ENCODE data around the gene DNAJC27. TPM values are rescaled to one million over a fixed set of nuclear protein-coding genes. Genes with fewer than 3 reads are reported as not detected.

DNAJC27 gene
- total and polyA plus RNA-seq, 2 experiments from 2014 or later: 1.3 to 2.9 TPM

DNA sequence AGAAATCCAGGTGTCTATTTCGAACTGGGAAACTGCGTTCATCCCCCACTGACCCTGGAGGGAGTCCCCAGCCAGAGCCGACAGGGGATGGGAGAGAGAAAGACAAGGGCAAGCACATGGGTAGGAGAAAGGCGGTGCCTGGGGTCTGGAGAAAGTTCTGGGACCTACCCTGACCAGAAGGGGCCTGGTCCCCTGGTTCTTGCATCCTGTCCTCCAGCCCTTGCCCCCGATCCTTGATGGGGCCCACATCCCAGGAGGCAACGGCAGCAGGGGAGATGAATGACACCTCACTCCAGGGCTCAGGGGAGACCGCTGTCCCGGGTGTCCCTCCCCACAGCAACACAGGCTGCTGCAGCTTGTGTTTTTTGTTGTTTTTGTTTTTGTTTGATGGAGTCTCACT is 56.6 kb downstream of the DNAJC27 start:
- no peak for DNase-seq
- no peak overlapping the region for H3K4me3 ChIP-seq
- in situ Hi-C loops (cut with MboI): no loop called here
- peaks cover 6% of the 10 kb centered on the region; the same call in 1 of the 2 replicates for H3K4me1 ChIP-seq (ENCODE audit: insufficient read depth)
- no peaks in the 10 kb centered on the region for H3F3A ChIP-seq (ENCODE audit: insufficient read depth)
- TF ChIP-seq EZH2phosphoT487 (IDR thresholded peaks at IDR 0.05; ENCODE audit: insufficient read depth, low read depth) (no peak), EZH2 (IDR thresholded peaks at IDR 0.05; ENCODE audit: insufficient read depth, poor library complexity, severe bottlenecking) (no peak)
- H3K4me2 ChIP-seq (ENCODE audit: unreplicated experiment): no peak overlapping the region
- H3K9ac ChIP-seq: no peak overlapping the region
- no peaks in the 10 kb centered on the region for H3K36me3 ChIP-seq (ENCODE audit: low read depth)
- H3K27ac ChIP-seq: no peak overlapping the region
- no peaks in the 10 kb centered on the region for H4K20me1 ChIP-seq (ENCODE audit: insufficient read depth)
- H3K79me2 ChIP-seq (ENCODE audit: insufficient read depth): peaks cover 31% of the 10 kb centered on the region
- no peaks in the 10 kb centered on the region for H3K27me3 ChIP-seq (replicated peaks; ENCODE audit: insufficient read depth)
- 86 to 87% methylated on average over 8 of the region's 8 CpGs for WGBS, 2 experiments (ENCODE audit: low coverage in 1 of 2, low lambda C conversion rate in 2 of 2, missing lambda C conversion rate in 2 of 2)
- no peak overlapping the region for H2AFZ ChIP-seq
- H3K9me2 ChIP-seq (ENCODE audit: insufficient read depth): no peaks in the 10 kb centered on the region
- no peaks in the 10 kb centered on the region for H3K9me3 ChIP-seq (ENCODE audit: low read depth)

DNA sequence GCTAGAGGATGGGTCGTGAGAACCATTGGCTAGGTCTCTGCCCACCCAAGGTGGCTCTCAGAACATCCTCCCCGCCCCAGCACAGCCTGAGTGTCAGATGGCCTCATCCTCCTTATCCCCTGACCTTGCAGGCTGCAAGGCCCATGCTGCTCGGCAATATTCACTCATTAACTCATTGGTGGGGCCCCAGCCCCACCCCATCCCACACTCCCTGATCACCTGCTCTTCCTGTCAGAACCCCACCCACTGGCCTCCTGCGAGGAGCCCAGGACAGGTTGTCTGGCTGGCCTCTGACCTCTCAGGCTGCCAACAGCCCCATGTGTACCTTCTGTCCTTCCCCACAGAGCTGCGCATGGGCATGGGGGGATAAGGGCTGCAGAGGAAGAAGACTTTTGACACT is 57.0 kb downstream of the DNAJC27 start:
- Histone ChIP-seq H3K9ac (no peak overlapping the region), H3K79me2 (ENCODE audit: insufficient read depth) (peaks cover 31% of the 10 kb centered on the region), H3K27ac (no peak overlapping the region), H3K9me2 (ENCODE audit: insufficient read depth) (no peaks in the 10 kb centered on the region), H3K4me3 (no peak overlapping the region), H3K4me1 (ENCODE audit: insufficient read depth) (peaks cover 6% of the 10 kb centered on the region; the same call in 1 of the 2 replicates), H2AFZ (no peak overlapping the region), H3K27me3 (replicated peaks; ENCODE audit: insufficient read depth) (no peaks in the 10 kb centered on the region), H3F3A (ENCODE audit: insufficient read depth) (no peaks in the 10 kb centered on the region), H3K4me2 (ENCODE audit: unreplicated experiment) (no peak overlapping the region), H3K9me3 (ENCODE audit: low read depth) (no peaks in the 10 kb centered on the region), H4K20me1 (ENCODE audit: insufficient read depth) (no peaks in the 10 kb centered on the region), H3K36me3 (ENCODE audit: low read depth) (no peaks in the 10 kb centered on the region)
- 92 to 93% methylated on average over 5 of the region's 5 CpGs for WGBS, 2 experiments (ENCODE audit: low coverage in 1 of 2, low lambda C conversion rate in 2 of 2, missing lambda C conversion rate in 2 of 2)
- no peak for TF ChIP-seq EZH2 (IDR thresholded peaks at IDR 0.05; ENCODE audit: insufficient read depth, poor library complexity, severe bottlenecking)
- TF ChIP-seq EZH2phosphoT487 (IDR thresholded peaks at IDR 0.05; ENCODE audit: insufficient read depth, low read depth): no peak
- in situ Hi-C loops (cut with MboI): no loop called here
- no peak for DNase-seq

GRCh38 chr2:24913911-24914310 is 57.8 kb downstream of the DNAJC27 start:
- H4K20me1 ChIP-seq (ENCODE audit: insufficient read depth): no peaks in the 10 kb centered on the region
- no peak overlapping the region for H2AFZ ChIP-seq
- no peaks in the 10 kb centered on the region for H3K9me2 ChIP-seq (ENCODE audit: insufficient read depth)
- no peaks in the 10 kb centered on the region for H3K9me3 ChIP-seq (ENCODE audit: low read depth)
- peaks cover 6% of the 10 kb centered on the region; the same call in 1 of the 2 replicates for H3K4me1 ChIP-seq (ENCODE audit: insufficient read depth)
- H3K9ac ChIP-seq: no peak overlapping the region
- H3K36me3 ChIP-seq (ENCODE audit: low read depth): no peaks in the 10 kb centered on the region
- 87 to 88% methylated on average over 6 to 9 of the region's 9 CpGs for WGBS, 2 experiments (ENCODE audit: low coverage in 1 of 2, low lambda C conversion rate in 2 of 2, missing lambda C conversion rate in 2 of 2)
- TF ChIP-seq EZH2 (IDR thresholded peaks at IDR 0.05; ENCODE audit: insufficient read depth, poor library complexity, severe bottlenecking): no peak
- TF ChIP-seq EZH2phosphoT487 (IDR thresholded peaks at IDR 0.05; ENCODE audit: insufficient read depth, low read depth): no peak
- H3K79me2 ChIP-seq (ENCODE audit: insufficient read depth): peaks cover 31% of the 10 kb centered on the region
- no peak for DNase-seq
- H3K4me2 ChIP-seq (ENCODE audit: unreplicated experiment): no peak overlapping the region
- no peak overlapping the region for H3K27ac ChIP-seq
- H3F3A ChIP-seq (ENCODE audit: insufficient read depth): no peaks in the 10 kb centered on the region
- no peaks in the 10 kb centered on the region for H3K27me3 ChIP-seq (replicated peaks; ENCODE audit: insufficient read depth)
- in situ Hi-C loops (cut with MboI): no loop called here
- no peak overlapping the region for H3K4me3 ChIP-seq

DNA sequence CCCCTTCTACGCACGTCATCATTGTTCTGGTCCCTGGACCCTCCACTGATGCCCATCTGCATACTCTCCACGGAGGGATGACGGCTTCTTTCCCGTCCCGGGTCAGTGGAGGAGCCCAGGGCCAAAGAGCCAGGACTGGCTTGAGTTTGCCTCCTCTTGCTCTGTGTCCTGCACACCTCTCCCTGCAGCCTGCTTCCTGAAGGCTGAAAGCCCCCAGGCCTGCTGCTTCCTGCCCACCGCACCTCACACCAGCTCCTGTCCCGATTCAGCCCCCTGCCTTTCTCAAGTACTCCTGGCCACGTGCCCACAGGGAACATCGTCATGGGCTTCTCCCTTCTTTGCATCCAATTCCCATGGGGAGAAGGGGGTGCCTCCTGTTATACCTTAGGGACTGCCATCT is 58.8 kb downstream of the DNAJC27 start:
- WGBS, 2 experiments (ENCODE audit: low coverage in 1 of 2, low lambda C conversion rate in 2 of 2, missing lambda C conversion rate in 2 of 2): 88 to 89% methylated on average over 10 of the region's 10 CpGs

DNA sequence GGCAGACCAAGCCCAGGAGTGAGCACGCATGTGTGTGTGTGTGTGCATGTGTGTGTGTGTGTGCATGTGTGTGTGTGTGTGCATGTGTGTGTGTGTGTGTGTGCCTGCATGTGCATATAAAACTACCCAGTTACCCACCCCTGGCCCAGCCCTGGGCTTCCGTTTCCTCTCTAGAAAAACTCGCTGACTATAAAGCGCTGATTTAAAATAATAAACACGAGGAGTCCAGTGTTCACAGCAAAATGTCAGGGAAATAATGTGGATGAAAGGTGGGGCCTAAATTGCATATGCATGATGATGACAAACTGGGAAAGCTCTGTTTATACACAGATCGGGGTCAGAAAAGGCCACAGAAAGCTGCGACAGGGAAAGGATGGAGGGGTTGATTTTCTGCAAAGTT is 59.2 kb downstream of the DNAJC27 start:
- H3K4me2 ChIP-seq (ENCODE audit: unreplicated experiment): no peak overlapping the region
- no peak overlapping the region for H2AFZ ChIP-seq
- DNase-seq: no peak
- H3K9me2 ChIP-seq (ENCODE audit: insufficient read depth): no peaks in the 10 kb centered on the region
- H4K20me1 ChIP-seq (ENCODE audit: insufficient read depth): no peaks in the 10 kb centered on the region
- H3K79me2 ChIP-seq (ENCODE audit: insufficient read depth): peaks cover 24% of the 10 kb centered on the region
- no peak overlapping the region for H3K27ac ChIP-seq
- no peaks in the 10 kb centered on the region for H3K27me3 ChIP-seq (replicated peaks; ENCODE audit: insufficient read depth)
- no peaks in the 10 kb centered on the region for H3K36me3 ChIP-seq (ENCODE audit: low read depth)
- TF ChIP-seq EZH2phosphoT487 (IDR thresholded peaks at IDR 0.05; ENCODE audit: insufficient read depth, low read depth): no peak
- TF ChIP-seq EZH2 (IDR thresholded peaks at IDR 0.05; ENCODE audit: insufficient read depth, poor library complexity, severe bottlenecking): no peak
- H3F3A ChIP-seq (ENCODE audit: insufficient read depth): no peaks in the 10 kb centered on the region
- in situ Hi-C loops (cut with MboI): no loop called here
- H3K4me3 ChIP-seq: no peak overlapping the region
- H3K4me1 ChIP-seq (ENCODE audit: insufficient read depth): peaks cover 6% of the 10 kb centered on the region; the same call in 1 of the 2 replicates
- no peak overlapping the region for H3K9ac ChIP-seq
- no peaks in the 10 kb centered on the region for H3K9me3 ChIP-seq (ENCODE audit: low read depth)
- WGBS, 2 experiments (ENCODE audit: low coverage in 1 of 2, low lambda C conversion rate in 2 of 2, missing lambda C conversion rate in 2 of 2): 98 to 99% methylated on average over 7 of the region's 7 CpGs

More for the DNA sequence above, 58.8 kb downstream of the DNAJC27 start:
- TF ChIP-seq EZH2 (IDR thresholded peaks at IDR 0.05; ENCODE audit: insufficient read depth, poor library complexity, severe bottlenecking): no peak
- TF ChIP-seq EZH2phosphoT487 (IDR thresholded peaks at IDR 0.05; ENCODE audit: insufficient read depth, low read depth): no peak
- Histone ChIP-seq H3K27ac (no peak overlapping the region), H3K27me3 (replicated peaks; ENCODE audit: insufficient read depth) (no peaks in the 10 kb centered on the region), H3K9me3 (ENCODE audit: low read depth) (no peaks in the 10 kb centered on the region), H4K20me1 (ENCODE audit: insufficient read depth) (no peaks in the 10 kb centered on the region), H3F3A (ENCODE audit: insufficient read depth) (no peaks in the 10 kb centered on the region), H3K9me2 (ENCODE audit: insufficient read depth) (no peaks in the 10 kb centered on the region), H3K4me3 (no peak overlapping the region), H3K4me1 (ENCODE audit: insufficient read depth) (peaks cover 6% of the 10 kb centered on the region; the same call in 1 of the 2 replicates), H3K79me2 (ENCODE audit: insufficient read depth) (peaks cover 24% of the 10 kb centered on the region), H3K9ac (no peak overlapping the region), H3K4me2 (ENCODE audit: unreplicated experiment) (no peak overlapping the region), H2AFZ (no peak overlapping the region), H3K36me3 (ENCODE audit: low read depth) (no peaks in the 10 kb centered on the region)
- in situ Hi-C loops (cut with MboI): no loop called here
- no peak for DNase-seq
